Effector memory CD8-positive, alpha-beta T cell (primary cell): Measurements from ENCODE around the gene CNPY1.

Experiments used
- ATAC-seq: fragments of 150-1000 bp; cut with Tn5 transposase; replicated peaks from 2 replicates; pipeline ENCODE4 v1.10.0; 2021; ENCODE audit warnings: mild to moderate bottlenecking, moderate library complexity
- DNase-seq, 3 experiments: peaks; one replicate each; pipeline ENCODE4 v3.0.0; 2021
- H3K27ac Mint-ChIP-seq, 2 donors: one replicate each; pipeline ENCODE4 v1.8.0; 2022; ENCODE audit warnings: mild to moderate bottlenecking in 2 of 2, mixed read lengths in 2 of 2, moderate library complexity in 2 of 2
- H3K27me3 Mint-ChIP-seq, 2 donors: one replicate each; pipeline ENCODE4 v1.8.0; 2022; ENCODE audit warnings: mixed read lengths in 2 of 2
- H3K36me3 Mint-ChIP-seq: one replicate; pipeline ENCODE4 v1.8.0; 2022; ENCODE audit warnings: mild to moderate bottlenecking, moderate library complexity, mixed read lengths; ENCODE audit not compliant: insufficient read depth
- H3K4me1 Mint-ChIP-seq, 2 donors: one replicate each; pipeline ENCODE4 v1.8.0; 2022; ENCODE audit warnings: low read depth in 2 of 2, mixed read lengths in 2 of 2
- H3K4me3 Mint-ChIP-seq, 2 donors: one replicate each; pipeline ENCODE4 v1.8.0; 2022; ENCODE audit warnings: mild to moderate bottlenecking in 2 of 2, mixed read lengths in 2 of 2, moderate library complexity in 2 of 2
- H3K9me3 Mint-ChIP-seq, 2 donors: one replicate each; pipeline ENCODE4 v1.8.0; 2022; ENCODE audit warnings: mixed read lengths in 2 of 2

CNPY1 gene

DNA sequence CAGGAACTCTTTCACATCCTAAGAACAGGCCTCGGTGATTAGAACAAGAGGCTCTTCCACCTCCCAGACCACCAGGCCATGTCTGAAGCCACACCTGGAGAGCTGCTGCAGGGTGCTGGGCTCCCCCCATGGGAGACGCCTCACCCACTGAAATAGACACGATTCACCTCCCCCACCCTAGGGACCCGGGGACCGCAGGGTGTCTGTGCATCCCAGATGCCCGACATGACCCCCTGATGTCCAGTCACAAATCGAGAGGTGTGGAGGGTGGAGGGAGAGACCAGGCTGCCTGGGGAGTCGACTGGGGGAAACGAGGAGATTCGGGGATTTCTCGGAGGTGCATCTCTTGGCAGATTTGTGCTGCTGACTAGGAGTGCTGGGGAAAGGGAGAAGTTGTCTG is 31.0 kb downstream of the CNPY1 start:
- ATAC-seq (no peak), DNase-seq (no peak)
- Mint-ChIP-seq H3K4me1 (peaks cover 0 to 2% of the 10 kb centered on the region in 2 donors), H3K4me3 (no peak overlapping the region), H3K36me3 (peaks cover 3% of the 10 kb centered on the region), H3K27ac (no peak overlapping the region), H3K9me3 (no peaks in the 10 kb centered on the region), H3K27me3 (peaks cover 75 to 87% of the 10 kb centered on the region in 2 donors)

DNA sequence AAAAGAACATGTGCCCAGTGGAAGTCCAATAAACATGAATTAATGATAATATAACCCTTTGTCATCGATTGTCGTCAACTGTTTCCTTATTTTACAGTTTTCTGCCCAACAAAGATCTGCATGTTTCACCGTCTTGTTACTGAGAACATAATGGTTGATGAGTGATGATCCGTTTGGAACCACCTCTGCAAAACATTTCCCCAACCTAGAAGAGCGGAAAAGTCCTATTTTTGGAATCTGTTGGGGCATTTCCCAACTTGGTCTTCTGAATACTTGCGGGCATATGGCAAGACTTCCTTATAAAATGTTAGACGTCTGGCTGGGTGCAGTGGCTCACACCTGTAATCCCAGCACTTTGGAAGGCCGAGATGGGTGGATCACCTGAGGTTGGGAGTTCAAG is 32.1 kb downstream of the CNPY1 start:
- Mint-ChIP-seq H3K4me1 (peaks cover 6 to 7% of the 10 kb centered on the region in 2 donors), H3K4me3 (no peak overlapping the region)

DNA sequence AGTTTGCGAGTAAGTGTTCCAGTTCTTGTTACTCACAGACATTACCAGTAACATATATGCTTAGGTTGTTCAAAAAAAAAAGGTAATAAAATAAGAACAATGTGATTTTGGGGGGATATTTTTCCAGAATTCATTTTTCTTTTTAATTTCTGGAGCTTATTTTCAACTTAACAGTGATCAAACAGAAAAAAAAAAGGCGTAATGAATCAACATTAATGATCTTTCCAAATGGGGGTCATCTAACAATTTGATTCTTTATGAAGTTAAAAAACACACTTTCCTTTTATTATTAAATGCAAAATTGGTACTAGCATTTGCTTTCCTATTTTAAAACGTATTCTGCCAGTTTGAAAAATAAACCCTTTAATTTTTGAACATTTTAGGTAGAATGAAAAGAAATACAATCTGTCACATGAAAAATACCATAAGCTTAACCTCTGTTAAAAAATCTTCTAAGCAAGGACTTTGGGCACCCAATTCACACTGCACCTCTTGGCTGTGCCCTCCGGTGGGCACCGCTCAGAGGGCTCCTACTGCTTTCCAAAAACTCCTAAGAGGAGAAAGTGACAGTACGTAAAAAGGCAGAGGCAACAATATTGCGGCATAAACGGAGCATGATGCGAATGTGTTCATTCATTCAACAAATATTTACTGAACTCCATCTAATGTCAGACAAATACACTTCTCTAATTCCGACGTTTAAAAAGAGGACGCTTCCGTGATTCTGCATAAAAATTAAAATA is 32.6 kb downstream of the CNPY1 start:
- H3K4me1 Mint-ChIP-seq: peaks cover 11% of the 10 kb centered on the region in 2 donors
- H3K27me3 Mint-ChIP-seq: peaks cover 84 to 98% of the 10 kb centered on the region in 2 donors
- H3K9me3 Mint-ChIP-seq: peaks cover 0 to 1% of the 10 kb centered on the region in 2 donors
- DNase-seq (no peak), ATAC-seq (no peak)
- H3K4me3 Mint-ChIP-seq: no peak overlapping the region
- no peak overlapping the region for H3K27ac Mint-ChIP-seq
- H3K36me3 Mint-ChIP-seq: peaks cover 3% of the 10 kb centered on the region

More for the DNA sequence above, 32.1 kb downstream of the CNPY1 start:
- Mint-ChIP-seq H3K27me3 (peaks cover 82 to 97% of the 10 kb centered on the region in 2 donors), H3K27ac (no peak overlapping the region), H3K9me3 (no peaks in the 10 kb centered on the region), H3K36me3 (peaks cover 3% of the 10 kb centered on the region)
- ATAC-seq: no peak
- DNase-seq: no peak

DNA sequence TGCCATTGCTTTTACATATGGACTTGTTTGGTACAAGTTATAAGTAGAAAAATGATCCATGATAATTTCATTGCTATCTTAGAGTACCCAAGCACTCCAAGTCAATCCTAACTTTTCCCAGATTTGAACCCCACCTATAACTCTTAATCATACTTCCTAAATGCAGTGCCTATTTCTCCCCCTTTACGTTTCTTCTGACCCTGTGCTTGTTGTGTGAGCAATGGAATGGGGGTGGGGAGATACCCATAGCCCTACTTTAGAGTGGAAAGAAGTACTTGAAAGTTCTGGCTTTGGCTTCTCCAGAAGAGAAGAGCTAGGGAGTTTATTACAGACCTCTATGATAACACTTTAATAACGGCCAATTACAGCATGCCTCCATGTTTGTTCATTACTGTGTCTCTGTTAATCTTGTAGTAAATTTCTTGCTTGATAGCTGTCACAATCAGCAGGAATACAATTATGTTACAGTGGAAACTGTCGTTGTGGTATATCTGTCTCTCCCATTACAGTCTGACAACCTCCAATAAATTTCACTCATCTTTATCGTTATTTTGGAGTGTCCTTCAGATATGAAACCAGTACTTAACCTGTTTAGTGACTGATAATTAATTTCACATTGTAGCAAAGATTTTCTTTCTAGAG is 34.0 kb downstream of the CNPY1 start:
- DNase-seq (no peak), ATAC-seq (no peak)
- no peak overlapping the region for H3K4me3 Mint-ChIP-seq
- peaks cover 11% of the 10 kb centered on the region in 2 donors for H3K4me1 Mint-ChIP-seq
- H3K36me3 Mint-ChIP-seq: peaks cover 3% of the 10 kb centered on the region
- H3K9me3 Mint-ChIP-seq: peaks cover 0 to 1% of the 10 kb centered on the region in 2 donors
- no peak overlapping the region for H3K27ac Mint-ChIP-seq
- peaks cover 85 to 98% of the 10 kb centered on the region in 2 donors for H3K27me3 Mint-ChIP-seq

DNA sequence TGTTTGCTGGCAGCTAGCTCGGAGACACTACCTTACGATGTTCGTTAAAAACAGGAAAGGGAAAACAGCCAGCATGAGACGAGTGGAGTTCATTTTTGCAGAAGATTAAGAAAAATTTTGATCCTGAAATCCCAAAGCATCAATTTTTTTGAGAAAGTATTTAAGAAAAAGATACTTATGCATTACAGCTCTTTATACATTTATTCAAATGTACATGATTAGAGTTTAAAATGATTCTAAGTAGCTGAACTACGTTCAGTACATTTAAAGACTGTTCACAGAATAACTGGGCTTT is 34.7 kb downstream of the CNPY1 start:
- Mint-ChIP-seq H3K36me3 (peaks cover 3% of the 10 kb centered on the region), H3K9me3 (peaks cover 0 to 1% of the 10 kb centered on the region in 2 donors), H3K4me1 (peaks cover 11 to 15% of the 10 kb centered on the region in 2 donors), H3K27me3 (peaks cover 85 to 98% of the 10 kb centered on the region in 2 donors), H3K27ac (no peak overlapping the region), H3K4me3 (no peak overlapping the region)
- ATAC-seq: no peak
- DNase-seq: no peak

DNA sequence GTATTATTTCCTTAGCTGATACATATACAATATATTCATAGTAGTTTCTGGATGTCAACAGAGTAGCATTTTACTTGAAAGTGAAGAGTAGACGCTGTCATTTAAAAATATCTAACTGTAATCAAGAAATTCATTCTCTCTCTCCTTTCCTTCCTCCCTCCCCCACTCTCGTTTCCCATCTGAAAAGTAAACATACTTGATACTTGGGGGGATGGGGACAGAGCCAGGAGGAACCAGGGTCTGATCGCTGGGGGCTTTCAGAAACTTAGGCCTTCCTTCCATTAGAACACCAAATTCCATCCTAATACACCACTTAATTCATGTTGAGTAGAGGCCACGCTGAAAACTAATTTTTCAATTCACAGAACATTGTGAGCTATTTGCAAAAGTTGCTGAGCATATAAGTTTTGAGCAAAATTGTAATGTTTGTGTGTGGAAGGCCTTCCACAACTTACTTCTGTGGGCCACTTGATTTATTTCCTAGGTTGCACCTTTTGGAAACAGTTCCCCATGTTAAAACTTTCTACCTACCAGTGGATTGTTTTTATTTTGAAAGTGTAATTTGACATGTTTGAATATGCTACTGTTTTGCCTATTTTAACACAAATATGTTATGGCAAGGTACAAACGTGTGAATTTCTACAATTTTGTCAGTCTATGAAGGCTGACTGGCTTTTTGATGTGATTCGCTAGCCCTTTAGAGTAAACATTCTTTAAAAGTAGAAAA is 35.2 kb downstream of the CNPY1 start:
- H3K4me1 Mint-ChIP-seq: peaks cover 13 to 15% of the 10 kb centered on the region in 2 donors
- no peak overlapping the region for H3K27ac Mint-ChIP-seq
- ATAC-seq: no peak
- no peak overlapping the region for H3K4me3 Mint-ChIP-seq
- peaks cover 87 to 98% of the 10 kb centered on the region in 2 donors for H3K27me3 Mint-ChIP-seq
- no peak for DNase-seq
- peaks cover 3% of the 10 kb centered on the region for H3K36me3 Mint-ChIP-seq
- H3K9me3 Mint-ChIP-seq: peaks cover 0 to 1% of the 10 kb centered on the region in 2 donors

DNA sequence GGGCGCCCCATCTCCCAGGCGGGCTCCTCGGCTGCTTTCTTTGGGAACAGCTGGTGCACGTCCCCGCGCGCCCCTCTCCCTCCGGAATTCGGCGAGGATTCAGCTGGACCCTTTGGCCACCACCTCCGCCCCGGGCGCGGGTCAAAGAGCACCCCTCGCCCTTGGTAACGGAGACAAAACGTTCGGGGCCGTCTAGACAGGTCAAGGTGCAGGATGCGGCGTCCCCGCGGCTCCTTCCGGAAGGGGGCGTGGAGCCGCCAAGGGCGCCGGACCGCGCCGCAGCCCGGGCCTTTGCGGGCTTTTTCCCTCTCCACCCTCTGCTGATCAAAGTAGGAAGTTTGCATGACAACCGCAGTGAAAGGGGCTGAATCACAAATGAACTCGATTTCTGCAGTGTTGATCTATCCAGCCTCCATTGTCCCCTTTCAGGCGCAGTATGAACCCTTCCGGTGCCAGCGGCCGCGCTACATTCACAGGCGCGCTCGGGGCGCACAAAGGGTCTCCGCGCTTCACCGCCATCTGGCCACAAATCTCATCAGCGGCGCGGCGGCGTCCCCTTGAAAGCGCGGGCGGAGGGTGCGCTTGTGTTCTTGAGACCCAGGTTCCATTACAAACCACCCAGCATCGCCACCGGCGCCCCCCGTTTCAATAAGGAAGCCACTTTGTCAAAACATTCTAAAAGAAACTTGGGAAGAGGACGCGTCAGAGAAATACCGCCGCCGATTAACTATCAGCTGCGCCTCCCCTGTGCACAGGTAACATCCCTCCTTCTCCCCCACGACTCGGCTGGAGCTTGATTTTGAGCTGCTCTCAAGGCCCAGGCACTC is 36.4 kb downstream of the CNPY1 start:
- ATAC-seq: no peak
- Mint-ChIP-seq H3K4me1 (peaks cover 15% of the 10 kb centered on the region in 2 donors), H3K4me3 (peak overlapping the region; percentile 41 to 69), H3K27ac (no peak overlapping the region), H3K9me3 (peaks cover 0 to 1% of the 10 kb centered on the region in 2 donors), H3K36me3 (peaks cover 3% of the 10 kb centered on the region), H3K27me3 (peaks cover 87 to 98% of the 10 kb centered on the region in 2 donors)
- no peak for DNase-seq

DNA sequence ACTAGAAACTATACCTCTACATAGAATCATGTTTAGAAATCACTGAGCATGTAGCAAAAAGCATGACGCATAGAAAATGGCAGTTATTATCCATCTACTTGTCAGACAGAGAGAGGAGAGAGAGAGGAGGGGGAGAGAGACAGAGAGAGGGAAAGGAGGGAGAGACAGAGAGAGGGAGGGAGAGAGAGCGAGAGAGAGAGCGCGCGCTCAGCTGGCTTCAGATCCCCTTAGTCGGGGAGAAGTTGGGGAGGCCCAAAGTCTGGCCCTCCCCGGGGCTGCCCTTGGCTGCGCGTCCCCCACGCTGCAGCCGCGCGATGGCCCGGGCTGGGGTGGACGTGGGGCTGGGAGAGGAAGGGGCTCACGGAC is 37.0 kb downstream of the CNPY1 start:
- H3K9me3 Mint-ChIP-seq: peaks cover 0 to 1% of the 10 kb centered on the region in 2 donors
- ATAC-seq (no peak), DNase-seq (no peak)
- peak overlapping the region in 1 of 2 donors; percentile 56 for H3K4me3 Mint-ChIP-seq
- H3K27me3 Mint-ChIP-seq: peaks cover 87 to 98% of the 10 kb centered on the region in 2 donors
- no peak overlapping the region for H3K27ac Mint-ChIP-seq
- H3K36me3 Mint-ChIP-seq: peaks cover 3% of the 10 kb centered on the region
- peaks cover 15% of the 10 kb centered on the region in 2 donors for H3K4me1 Mint-ChIP-seq

DNA sequence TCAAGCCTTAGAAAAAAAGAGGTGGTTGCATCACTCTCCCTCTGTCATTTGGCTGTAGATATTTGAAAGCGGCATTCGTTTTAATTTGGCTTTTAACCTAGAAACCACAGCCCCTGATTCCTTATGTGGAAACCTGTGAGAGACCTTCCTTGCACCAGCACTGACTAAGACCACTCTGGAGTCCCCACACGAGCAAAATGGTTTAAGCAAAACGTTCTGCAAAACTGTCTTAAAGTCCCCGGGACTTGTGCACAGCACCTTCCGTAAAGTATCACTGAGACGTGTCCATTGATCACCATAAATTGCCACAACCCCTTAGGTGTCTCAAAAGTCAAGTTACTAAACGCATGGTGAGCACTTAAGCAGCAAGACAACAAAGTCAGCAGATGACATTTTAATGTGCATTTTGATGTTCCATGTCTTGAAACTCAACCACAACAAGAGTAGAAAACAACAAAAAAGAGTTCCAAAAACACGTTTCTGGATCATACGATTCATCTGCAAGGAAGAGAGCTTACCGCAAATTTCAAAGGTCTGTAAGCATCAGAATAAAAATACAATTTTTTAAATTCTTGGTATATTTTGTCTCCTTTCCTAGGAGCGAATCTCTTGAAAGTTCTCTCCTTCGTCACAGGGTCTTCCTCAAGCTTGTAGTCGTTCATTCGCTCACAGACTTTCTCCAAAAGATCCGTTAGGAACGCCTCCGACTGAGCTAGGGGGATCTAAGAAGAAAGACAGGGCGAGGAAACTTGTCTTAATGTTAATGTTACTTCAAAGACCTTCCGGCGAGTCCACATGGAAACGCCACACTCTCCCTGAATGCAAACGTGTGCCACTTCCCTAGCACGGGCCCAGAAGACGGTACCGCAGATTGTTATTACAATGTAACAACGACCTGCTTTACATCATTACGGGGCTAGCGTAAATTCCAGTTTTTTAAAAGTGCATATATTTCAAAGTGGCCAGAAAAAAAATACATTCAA is 37.7 kb downstream of the CNPY1 start:
- Mint-ChIP-seq H3K36me3 (peaks cover 3% of the 10 kb centered on the region), H3K4me3 (peak overlapping the region in 1 of 2 donors; percentile 56), H3K9me3 (peaks cover 0 to 1% of the 10 kb centered on the region in 2 donors), H3K4me1 (peaks cover 15% of the 10 kb centered on the region in 2 donors), H3K27me3 (peaks cover 81 to 98% of the 10 kb centered on the region in 2 donors), H3K27ac (no peak overlapping the region)
- no peak for DNase-seq
- no peak for ATAC-seq

DNA sequence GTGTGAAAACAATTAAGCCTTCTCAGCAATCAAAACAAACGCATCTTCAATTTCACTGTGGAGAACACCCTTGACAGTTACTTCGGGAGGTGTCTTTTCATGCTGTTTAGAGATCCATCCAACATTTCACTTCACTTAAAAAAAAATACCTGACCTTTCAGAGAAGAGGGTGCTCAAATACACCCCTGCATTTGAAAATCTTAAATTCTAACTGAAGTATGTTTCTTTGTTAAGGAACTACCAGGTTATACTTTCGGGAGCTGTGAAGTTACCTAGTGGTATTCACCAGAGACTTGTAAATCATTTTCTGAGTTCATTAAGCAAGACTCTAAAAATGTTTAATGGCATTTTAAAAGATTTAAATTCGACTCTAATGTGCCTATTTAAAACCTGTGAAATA is 38.8 kb downstream of the CNPY1 start:
- Mint-ChIP-seq H3K36me3 (peaks cover 3% of the 10 kb centered on the region), H3K27ac (no peak overlapping the region), H3K27me3 (peaks cover 82 to 100% of the 10 kb centered on the region in 2 donors), H3K9me3 (peaks cover 0 to 1% of the 10 kb centered on the region in 2 donors), H3K4me1 (peaks cover 15% of the 10 kb centered on the region in 2 donors), H3K4me3 (no peak overlapping the region)
- no peak for DNase-seq
- no peak for ATAC-seq

DNA sequence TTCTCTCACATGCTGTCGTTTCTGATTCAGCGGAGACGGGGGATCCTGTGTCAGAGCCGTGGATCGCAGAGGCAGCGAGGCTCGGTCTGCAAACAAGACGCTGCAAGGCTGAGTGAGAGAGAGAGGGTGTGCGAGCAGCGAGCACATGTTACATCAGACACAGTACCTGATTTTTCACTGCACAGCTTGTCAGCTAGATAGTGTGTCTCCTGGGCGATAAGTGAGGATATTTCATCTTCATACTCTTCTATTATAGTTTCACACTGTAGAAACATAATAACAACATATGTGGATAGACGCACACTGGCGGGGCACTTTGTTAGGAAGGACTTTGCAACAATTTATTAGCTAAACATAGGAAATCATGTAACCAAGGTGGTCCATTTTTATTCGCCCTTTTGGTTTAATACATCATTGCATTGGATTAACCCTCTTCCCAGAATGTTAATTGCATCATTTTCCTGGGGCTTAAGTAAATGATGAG is 39.5 kb downstream of the CNPY1 start:
- Mint-ChIP-seq H3K27me3 (peaks cover 83 to 100% of the 10 kb centered on the region in 2 donors), H3K4me1 (peaks cover 15% of the 10 kb centered on the region in 2 donors), H3K27ac (no peak overlapping the region), H3K36me3 (peaks cover 3% of the 10 kb centered on the region), H3K4me3 (no peak overlapping the region), H3K9me3 (peaks cover 0 to 1% of the 10 kb centered on the region in 2 donors)
- DNase-seq: no peak
- ATAC-seq: no peak

DNA sequence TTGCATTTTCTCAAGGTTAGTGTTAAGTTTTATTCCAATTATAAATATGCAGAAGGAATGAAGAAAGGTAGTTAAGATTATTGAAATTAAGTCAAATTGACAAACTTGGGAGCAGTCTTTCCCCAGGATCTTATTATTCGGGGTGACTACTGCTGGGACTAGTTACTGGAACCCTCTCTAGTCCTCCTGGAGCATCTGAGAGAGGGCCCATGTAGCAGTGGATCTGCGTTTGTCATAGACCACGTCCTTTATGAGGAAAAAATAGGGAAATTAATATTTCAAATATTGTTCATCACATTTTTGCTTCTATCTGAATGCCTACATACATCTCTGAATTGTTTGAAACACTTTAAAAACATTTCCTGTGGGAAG is 41.0 kb downstream of the CNPY1 start:
- Mint-ChIP-seq H3K9me3 (peaks cover 0 to 1% of the 10 kb centered on the region in 2 donors), H3K4me1 (peaks cover 14 to 15% of the 10 kb centered on the region in 2 donors)

More for the DNA sequence above, 41.0 kb downstream of the CNPY1 start:
- no peaks in the 10 kb centered on the region for H3K36me3 Mint-ChIP-seq
- peaks cover 88 to 100% of the 10 kb centered on the region in 2 donors for H3K27me3 Mint-ChIP-seq
- DNase-seq (no peak), ATAC-seq (no peak)
- H3K4me3 Mint-ChIP-seq: no peak overlapping the region
- H3K27ac Mint-ChIP-seq: no peak overlapping the region
